SK-N-SH (cell line): ENCODE measurements around the gene CSRNP3.

Experiments
- GABPA ChIP-seq: IDR thresholded peaks from 2 replicates; pipeline ENCODE4 v1.4.0; 2012; ENCODE audit warnings: low read depth, mild to moderate bottlenecking
- NFIC ChIP-seq: IDR thresholded peaks from 2 replicates; pipeline ENCODE4 v1.4.0; 2012; ENCODE audit warnings: borderline replicate concordance
- NRF1 ChIP-seq: IDR thresholded peaks from 2 replicates; pipeline ENCODE4 v1.6.1; 2012; ENCODE audit warnings: low read depth, mild to moderate bottlenecking, low read length
- POLR2AphosphoS5 ChIP-seq: IDR thresholded peaks from 2 replicates; pipeline ENCODE4 v1.6.1; 2012; ENCODE audit warnings: low read depth, low read length
- RCOR1 ChIP-seq: fragments of 150-350 bp; IDR thresholded peaks from 2 replicates; pipeline ENCODE4 v1.6.1; 2017; ENCODE audit warnings: antibody characterized with exemption, low read length
- RXRA ChIP-seq: IDR thresholded peaks from 2 replicates; pipeline ENCODE4 v1.4.0; 2012; ENCODE audit warnings: low read depth, mild to moderate bottlenecking, borderline replicate concordance
- SIN3A ChIP-seq: IDR thresholded peaks from 2 replicates; pipeline ENCODE4 v1.6.1; 2012; ENCODE audit warnings: low read depth, mild to moderate bottlenecking, low read length, moderate library complexity, borderline replicate concordance
- SMC3 ChIP-seq: IDR thresholded peaks from 2 replicates; pipeline ENCODE4 v1.6.1; 2012; ENCODE audit warnings: low read depth, low read length, improper control_type of control experiment
- TAF1 ChIP-seq: IDR thresholded peaks from 2 replicates; pipeline ENCODE4 v1.6.1; 2012; ENCODE audit warnings: low read depth, mild to moderate bottlenecking, low read length, moderate library complexity, borderline replicate concordance
- TCF12 ChIP-seq: IDR thresholded peaks from 2 replicates; pipeline ENCODE4 v1.4.0; 2012
- TF ChIP-seq, protein P1 (sequence below): IDR thresholded peaks from 2 replicates; pipeline ENCODE4 v1.4.0; 2012; ENCODE audit warnings: low read depth
- TF ChIP-seq, protein P2 (sequence below): fragments of 200-600 bp; sonication (generic); IDR thresholded peaks from 2 replicates; pipeline ENCODE4 v1.6.1; 2017; ENCODE audit warnings: antibody characterized with exemption, mild to moderate bottlenecking, moderate library complexity
- TF ChIP-seq, protein P3 (sequence below): IDR thresholded peaks from 2 replicates; pipeline ENCODE4 v1.4.0; 2012; ENCODE audit warnings: low read depth, borderline replicate concordance
- TF ChIP-seq, protein P4 (sequence below): IDR thresholded peaks from 2 replicates; pipeline ENCODE4 v1.6.1; 2012; ENCODE audit warnings: mild to moderate bottlenecking, low read depth, low read length, moderate library complexity

DNA sequence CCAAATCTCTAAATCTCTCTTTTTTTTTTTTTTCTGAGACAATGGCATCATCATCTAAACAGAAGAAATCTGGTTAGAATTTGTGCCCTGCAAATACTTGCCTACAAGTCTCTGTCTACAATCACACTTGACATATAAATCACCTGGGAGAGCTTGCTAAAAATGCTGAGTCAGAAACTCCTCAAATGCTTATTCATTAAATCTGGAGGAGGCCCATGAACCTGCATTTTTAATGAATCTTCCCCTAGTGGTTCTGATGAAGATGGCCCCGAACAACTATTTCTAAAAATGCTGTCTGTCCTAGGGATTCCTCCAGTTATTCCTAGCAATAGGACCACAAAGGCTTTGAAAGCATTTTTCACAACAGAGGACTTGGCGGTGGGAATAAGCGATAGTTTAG, 1.6 kb upstream of the CSRNP3 start:
- TF ChIP-seq TCF12 = no peak
- no peak for TF ChIP-seq RCOR1
- TF ChIP-seq, protein P1, sequence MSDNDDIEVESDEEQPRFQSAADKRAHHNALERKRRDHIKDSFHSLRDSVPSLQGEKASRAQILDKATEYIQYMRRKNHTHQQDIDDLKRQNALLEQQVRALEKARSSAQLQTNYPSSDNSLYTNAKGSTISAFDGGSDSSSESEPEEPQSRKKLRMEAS = no peak
- TF ChIP-seq, protein P2, sequence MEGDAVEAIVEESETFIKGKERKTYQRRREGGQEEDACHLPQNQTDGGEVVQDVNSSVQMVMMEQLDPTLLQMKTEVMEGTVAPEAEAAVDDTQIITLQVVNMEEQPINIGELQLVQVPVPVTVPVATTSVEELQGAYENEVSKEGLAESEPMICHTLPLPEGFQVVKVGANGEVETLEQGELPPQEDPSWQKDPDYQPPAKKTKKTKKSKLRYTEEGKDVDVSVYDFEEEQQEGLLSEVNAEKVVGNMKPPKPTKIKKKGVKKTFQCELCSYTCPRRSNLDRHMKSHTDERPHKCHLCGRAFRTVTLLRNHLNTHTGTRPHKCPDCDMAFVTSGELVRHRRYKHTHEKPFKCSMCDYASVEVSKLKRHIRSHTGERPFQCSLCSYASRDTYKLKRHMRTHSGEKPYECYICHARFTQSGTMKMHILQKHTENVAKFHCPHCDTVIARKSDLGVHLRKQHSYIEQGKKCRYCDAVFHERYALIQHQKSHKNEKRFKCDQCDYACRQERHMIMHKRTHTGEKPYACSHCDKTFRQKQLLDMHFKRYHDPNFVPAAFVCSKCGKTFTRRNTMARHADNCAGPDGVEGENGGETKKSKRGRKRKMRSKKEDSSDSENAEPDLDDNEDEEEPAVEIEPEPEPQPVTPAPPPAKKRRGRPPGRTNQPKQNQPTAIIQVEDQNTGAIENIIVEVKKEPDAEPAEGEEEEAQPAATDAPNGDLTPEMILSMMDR = no peak; the same call in 1 of the 2 replicates
- no peak for TF ChIP-seq NRF1
- TF ChIP-seq, protein P3, sequence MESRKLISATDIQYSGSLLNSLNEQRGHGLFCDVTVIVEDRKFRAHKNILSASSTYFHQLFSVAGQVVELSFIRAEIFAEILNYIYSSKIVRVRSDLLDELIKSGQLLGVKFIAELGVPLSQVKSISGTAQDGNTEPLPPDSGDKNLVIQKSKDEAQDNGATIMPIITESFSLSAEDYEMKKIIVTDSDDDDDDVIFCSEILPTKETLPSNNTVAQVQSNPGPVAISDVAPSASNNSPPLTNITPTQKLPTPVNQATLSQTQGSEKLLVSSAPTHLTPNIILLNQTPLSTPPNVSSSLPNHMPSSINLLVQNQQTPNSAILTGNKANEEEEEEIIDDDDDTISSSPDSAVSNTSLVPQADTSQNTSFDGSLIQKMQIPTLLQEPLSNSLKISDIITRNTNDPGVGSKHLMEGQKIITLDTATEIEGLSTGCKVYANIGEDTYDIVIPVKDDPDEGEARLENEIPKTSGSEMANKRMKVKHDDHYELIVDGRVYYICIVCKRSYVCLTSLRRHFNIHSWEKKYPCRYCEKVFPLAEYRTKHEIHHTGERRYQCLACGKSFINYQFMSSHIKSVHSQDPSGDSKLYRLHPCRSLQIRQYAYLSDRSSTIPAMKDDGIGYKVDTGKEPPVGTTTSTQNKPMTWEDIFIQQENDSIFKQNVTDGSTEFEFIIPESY = no peak
- TF ChIP-seq SMC3 = no peak
- TF ChIP-seq, protein P4, sequence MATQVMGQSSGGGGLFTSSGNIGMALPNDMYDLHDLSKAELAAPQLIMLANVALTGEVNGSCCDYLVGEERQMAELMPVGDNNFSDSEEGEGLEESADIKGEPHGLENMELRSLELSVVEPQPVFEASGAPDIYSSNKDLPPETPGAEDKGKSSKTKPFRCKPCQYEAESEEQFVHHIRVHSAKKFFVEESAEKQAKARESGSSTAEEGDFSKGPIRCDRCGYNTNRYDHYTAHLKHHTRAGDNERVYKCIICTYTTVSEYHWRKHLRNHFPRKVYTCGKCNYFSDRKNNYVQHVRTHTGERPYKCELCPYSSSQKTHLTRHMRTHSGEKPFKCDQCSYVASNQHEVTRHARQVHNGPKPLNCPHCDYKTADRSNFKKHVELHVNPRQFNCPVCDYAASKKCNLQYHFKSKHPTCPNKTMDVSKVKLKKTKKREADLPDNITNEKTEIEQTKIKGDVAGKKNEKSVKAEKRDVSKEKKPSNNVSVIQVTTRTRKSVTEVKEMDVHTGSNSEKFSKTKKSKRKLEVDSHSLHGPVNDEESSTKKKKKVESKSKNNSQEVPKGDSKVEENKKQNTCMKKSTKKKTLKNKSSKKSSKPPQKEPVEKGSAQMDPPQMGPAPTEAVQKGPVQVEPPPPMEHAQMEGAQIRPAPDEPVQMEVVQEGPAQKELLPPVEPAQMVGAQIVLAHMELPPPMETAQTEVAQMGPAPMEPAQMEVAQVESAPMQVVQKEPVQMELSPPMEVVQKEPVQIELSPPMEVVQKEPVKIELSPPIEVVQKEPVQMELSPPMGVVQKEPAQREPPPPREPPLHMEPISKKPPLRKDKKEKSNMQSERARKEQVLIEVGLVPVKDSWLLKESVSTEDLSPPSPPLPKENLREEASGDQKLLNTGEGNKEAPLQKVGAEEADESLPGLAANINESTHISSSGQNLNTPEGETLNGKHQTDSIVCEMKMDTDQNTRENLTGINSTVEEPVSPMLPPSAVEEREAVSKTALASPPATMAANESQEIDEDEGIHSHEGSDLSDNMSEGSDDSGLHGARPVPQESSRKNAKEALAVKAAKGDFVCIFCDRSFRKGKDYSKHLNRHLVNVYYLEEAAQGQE = no peak
- no peak for TF ChIP-seq RXRA
- no peak for TF ChIP-seq TAF1
- TF ChIP-seq SIN3A = no peak
- no peak for TF ChIP-seq POLR2AphosphoS5
- TF ChIP-seq NFIC = no peak
- TF ChIP-seq GABPA = no peak
